CD1c-positive myeloid dendritic cell (primary cell): ENCODE data around the gene RTCB.
"Not testable (repeated sequence)": the region's sequence is repeated elsewhere in the genome, so short reads cannot be mapped to it uniquely, and the experiment has no call there.

ENCODE experiments used
- DNase-seq: peaks from one replicate; pipeline ENCODE4 v3.0.0-alpha.2; 2016; ENCODE audit errors: extremely low spot score

Gene RTCB

GRCh38 chr22:32389685-32390084 lies 22.4 kb downstream of the RTCB start:
- DNase-seq: peak; percentile 8

DNA sequence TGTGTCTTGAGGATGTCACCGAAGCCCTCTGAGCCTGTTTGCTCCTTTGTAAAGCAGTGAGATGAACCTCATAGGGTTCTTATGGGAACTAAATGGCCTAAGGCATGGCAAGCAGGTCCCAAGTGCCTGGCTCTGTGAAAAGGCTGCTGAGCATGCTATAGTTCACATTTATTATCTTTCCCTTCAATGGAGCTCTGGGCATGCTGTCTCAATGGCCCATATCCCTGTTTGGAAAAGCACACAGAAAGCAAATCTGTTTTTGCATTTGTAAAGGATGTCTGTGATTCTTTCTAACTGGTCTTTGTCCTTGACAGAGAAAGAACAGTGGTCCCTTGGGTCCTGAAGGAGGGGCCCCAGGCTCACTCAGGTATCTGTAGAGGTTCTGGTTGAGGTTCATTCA lies 26.4 kb downstream of the RTCB start:
- DNase-seq: no peak

DNA sequence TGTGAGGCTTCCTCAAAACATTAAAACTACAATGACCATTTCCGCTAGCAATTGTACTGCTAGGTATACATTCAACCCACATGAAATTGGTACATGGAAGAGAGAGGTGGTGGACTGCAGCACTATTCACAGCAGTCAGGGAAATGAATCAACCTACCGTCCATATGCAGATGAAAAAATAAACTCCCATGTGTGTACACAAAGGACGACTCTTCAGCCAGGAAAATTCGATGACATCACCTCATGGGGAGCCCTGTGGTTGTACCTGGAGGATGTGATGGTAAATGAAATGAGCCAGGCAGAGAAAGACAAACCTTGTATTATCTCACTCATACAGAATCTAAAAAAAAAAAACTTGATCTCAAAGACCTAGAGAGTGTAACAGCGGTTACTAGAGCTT lies 31.1 kb downstream of the RTCB start:
- no peak for DNase-seq

DNA sequence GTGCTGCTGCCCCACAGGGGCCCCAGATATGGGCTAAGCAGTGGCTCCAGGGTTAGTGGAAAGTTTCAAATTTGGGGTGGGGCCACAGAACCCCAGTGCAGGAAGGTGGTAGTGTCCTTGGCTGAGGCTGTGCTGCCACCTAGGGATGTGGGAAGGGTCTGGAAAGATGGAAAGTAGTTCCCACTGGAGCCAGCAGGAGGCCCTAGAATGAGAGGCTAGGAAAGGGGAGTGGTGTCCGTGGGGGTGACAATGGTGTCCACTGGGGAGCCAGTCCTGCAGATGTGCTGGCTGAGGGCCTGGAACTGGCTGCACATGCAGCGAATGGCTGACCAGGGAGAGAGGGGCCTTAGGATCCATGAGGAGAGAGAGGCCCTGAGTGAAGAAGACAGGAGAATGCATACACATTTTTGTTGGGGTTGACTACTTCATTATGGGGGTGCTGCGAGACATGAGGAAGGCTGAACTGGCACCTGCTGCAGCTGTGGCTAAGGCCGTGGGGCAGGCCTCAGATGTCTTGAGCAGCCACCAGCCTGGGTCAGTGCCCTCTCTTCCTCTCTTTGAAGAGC lies 33.3 kb downstream of the RTCB start:
- peak; percentile 41 for DNase-seq

GRCh38 chr22:32376681-32377080 lies 35.4 kb downstream of the RTCB start:
- no peak for DNase-seq

DNA sequence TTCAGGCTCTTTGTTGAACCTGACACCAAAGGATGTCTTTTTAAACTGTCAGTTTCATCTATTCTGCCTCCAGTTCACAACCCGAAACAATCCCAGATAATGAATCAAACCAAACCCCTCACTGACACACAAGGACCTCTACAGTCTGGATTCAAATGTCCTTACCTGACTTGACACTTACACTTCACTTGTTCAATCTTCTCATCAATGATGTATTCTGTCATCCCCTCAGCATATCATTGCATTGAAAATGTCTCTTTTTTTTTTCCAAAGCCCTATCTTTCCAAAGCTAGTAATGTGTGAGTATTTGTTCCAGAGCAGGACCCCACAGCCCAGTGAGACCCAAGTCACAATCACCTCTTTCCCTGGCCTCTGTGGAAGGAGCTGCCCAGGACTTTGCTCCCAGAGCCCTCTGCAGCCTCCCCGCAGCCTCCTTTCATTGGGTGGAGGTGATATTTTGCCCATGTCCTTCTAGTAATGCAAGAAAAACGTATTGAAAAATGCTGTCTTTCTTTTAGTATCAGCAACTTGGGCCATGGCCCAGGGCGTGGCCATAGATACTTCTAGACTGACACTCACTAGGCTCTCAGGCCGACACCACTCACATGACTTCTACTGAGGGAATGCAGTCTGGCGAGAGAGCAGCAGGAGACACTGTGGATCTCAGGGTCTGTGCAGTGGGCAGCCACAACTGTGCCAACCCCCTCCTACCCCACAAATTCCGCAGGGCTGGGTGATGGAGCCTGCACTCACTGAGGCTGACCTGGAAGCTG lies 36.2 kb downstream of the RTCB start:
- DNase-seq: no peak

DNA sequence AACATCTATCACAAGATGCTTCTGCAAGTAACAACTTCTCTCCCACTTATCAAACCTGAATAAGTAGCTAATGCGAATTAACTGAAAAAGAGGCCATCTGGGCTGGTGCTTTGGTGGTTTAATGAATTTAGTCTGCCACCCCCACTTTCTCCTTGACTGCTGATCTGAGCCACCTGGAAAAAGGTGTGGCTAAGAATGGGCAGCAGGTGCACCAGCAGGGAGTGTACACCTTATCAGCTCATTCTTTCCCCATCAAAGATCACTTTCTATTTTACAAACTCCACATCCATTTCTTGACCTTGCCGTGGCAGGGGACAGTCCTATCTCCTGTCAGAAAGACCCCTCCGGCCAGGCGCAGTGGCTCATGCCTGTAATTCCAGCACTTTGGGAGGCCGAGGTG lies 47.8 kb downstream of the RTCB start:
- no peak for DNase-seq

DNA sequence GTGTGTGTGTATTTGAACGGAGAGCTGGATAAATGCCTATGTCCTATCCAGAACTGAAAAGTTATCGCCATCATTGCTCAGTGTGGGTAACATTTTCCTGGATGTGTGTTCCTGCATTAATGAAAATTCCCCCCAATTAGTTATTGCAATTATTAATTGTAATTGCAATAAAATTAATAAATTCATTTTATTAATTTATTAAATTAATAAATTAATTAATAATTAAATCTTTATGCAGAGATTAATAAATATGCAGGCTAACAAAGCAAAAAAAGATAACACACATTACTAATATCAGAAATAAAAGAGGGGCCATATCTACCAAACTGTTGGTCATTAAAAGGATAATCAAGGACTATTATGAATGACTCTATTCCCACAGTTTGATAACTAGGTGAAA lies 50.8 kb downstream of the RTCB start:
- no peak for DNase-seq

DNA sequence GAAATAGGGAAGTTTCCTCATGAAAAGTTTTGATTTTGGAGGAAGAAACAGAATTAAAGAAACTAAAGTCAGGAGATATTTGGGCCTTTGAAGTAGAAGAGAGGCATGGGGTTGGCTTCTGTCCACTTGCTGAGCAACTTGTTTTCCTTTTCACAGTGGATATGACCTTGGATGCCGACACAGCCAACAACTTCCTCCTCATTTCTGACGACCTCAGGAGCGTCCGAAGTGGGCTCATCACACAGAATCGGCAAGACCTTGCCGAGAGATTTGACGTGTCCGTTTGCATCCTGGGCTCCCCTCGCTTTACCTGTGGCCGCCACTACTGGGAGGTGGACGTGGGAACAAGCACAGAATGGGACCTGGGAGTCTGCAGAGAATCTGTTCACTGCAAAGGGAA lies 52.0 kb downstream of the RTCB start:
- not testable (repeated sequence) for DNase-seq

GRCh38 chr22:32357567-32357966 lies 54.5 kb downstream of the RTCB start, which contains the start of gene RFPL3:
Gene RFPL3, plus strand, starts transcription at chr22:32357867. Its CDS starts 205 bp downstream, at chr22:32358072.
- not testable (repeated sequence) for DNase-seq

GRCh38 chr22:32355760-32356159 lies 56.3 kb downstream of the RTCB start:
- DNase-seq: no peak

- DNase-seq: no peak
Observed at GRCh38 chr22:32354360-32355351, 57.4 kb downstream of the RTCB start.

DNA sequence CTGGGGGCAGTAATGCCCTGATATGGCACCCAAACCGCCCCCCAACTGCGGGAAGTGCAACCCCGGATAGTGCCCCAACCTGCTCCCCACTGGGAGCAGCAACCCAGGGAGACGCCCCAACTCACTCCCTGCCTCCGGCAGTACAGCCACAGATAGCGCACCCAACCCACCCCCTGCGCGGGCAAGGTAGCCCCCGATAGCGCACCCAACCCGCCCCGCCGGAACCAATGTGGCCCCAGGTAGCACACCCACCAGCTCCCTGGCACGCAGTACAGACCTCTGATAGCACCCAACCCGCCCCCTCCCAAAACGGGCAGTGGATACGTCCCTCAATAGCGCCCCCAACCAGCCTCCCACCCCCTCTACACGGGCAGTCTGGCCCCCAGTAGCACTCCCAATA lies 58.2 kb downstream of the RTCB start:
- no peak for DNase-seq

- DNase-seq: no peak
Observed at GRCh38 chr22:32353292-32353691, 58.8 kb downstream of the RTCB start.

- no peak for DNase-seq
Observed at GRCh38 chr22:32352681-32353080, 59.4 kb downstream of the RTCB start.

DNA sequence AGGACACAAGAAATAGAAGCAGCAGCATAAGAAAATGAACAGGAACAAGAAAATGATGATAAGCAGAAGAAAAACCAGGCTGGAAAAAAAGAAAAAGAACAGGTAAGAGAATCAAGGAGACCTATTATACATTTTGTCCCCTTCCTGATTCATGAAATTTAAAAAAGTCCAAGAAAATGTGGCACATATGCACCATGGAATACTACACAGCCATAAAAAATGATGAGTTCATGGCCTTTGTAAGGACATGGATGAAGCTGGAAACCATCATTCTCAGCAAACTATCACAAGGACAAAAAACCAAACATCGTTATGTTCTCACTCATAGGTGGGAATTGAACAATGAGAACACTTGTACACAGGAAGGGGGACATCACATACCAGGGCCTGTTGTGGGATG lies 60.2 kb downstream of the RTCB start:
- DNase-seq: not testable (repeated sequence)

GRCh38 chr22:32348031-32348611 lies 63.9 kb downstream of the RTCB start:
- no peak for DNase-seq

DNA sequence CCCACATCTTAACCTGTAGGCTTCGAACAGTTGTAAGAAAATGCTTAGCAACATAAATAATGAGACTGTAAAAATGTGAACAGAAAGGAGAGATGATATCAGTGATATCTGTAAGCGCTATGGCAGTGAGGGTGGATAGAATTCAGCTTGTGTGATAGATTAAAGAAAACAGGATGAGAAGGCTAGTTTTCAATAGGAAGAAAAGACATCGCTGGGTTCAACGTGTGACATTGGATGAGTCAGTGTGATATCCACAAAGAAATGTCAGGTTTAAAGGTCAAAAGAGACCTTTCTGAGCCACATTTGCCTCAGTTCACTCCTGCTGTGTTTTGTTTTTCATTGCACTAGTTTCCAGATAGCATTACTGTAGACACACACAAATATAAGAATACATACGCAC lies 68.1 kb downstream of the RTCB start:
- DNase-seq: no peak

GRCh38 chr22:32342977-32343376 lies 69.1 kb downstream of the RTCB start:
- no peak for DNase-seq

DNA sequence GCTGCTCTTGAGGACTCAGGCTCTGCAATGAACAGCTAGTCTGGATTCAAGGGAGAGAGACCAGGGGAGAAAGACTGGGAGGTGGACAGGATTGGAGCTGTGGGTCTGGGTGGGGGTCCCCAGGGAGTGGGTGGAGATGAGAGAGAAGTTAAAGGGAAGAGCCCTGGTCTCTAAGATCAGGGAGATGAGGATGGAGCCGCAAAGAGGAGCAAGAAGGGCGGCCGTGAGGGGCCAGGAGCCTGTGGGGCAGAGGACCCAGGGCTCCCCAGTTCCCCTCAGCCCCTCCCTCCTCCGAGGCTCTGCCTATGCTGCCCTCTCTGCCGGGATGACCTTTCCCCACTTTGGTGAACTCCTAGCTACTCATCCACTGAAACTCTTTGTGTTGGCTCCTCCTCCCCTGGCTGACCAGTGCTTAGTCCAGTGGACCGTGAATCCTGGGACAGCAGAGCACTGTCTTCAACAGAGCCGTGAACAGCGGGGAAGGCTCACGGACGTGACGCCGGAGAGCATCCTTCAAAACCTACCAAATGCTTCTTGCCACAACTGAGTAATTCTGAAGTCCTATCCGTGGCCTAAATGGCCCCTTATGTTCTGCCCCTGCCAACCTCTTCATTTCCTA lies 70.8 kb downstream of the RTCB start:
- DNase-seq: no peak

GRCh38 chr22:32340411-32340810 lies 71.6 kb downstream of the RTCB start:
- no peak for DNase-seq
